Measurements from ENCODE around the gene TBC1D14.

TBC1D14 gene

GRCh38 chr4:7034262-7035081 lies 124.8 kb downstream of the TBC1D14 start:
- in situ Hi-C loops (cut with MboI; ENCODE audit: low sequenced_read_pairs, unreplicated experiment), result no loop called here
- TF ChIP-seq, protein P1, sequence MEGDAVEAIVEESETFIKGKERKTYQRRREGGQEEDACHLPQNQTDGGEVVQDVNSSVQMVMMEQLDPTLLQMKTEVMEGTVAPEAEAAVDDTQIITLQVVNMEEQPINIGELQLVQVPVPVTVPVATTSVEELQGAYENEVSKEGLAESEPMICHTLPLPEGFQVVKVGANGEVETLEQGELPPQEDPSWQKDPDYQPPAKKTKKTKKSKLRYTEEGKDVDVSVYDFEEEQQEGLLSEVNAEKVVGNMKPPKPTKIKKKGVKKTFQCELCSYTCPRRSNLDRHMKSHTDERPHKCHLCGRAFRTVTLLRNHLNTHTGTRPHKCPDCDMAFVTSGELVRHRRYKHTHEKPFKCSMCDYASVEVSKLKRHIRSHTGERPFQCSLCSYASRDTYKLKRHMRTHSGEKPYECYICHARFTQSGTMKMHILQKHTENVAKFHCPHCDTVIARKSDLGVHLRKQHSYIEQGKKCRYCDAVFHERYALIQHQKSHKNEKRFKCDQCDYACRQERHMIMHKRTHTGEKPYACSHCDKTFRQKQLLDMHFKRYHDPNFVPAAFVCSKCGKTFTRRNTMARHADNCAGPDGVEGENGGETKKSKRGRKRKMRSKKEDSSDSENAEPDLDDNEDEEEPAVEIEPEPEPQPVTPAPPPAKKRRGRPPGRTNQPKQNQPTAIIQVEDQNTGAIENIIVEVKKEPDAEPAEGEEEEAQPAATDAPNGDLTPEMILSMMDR (IDR thresholded peaks at IDR 0.05; ENCODE audit: borderline replicate concordance, control extremely low read depth, extremely low read depth, insufficient read depth, missing control alignments), result no peak
- no peak for DNase-seq (ENCODE audit: low spot score)

- TF ChIP-seq, protein P1 (IDR thresholded peaks at IDR 0.05; ENCODE audit: borderline replicate concordance, control extremely low read depth, extremely low read depth, insufficient read depth, missing control alignments), result no peak
- no peak for DNase-seq (ENCODE audit: low spot score)
- in situ Hi-C loops (cut with MboI; ENCODE audit: low sequenced_read_pairs, unreplicated experiment), result no loop called here
These were observed 127.8 kb downstream of the TBC1D14 start for GRCh38 chr4:7037425-7037824.

DNA sequence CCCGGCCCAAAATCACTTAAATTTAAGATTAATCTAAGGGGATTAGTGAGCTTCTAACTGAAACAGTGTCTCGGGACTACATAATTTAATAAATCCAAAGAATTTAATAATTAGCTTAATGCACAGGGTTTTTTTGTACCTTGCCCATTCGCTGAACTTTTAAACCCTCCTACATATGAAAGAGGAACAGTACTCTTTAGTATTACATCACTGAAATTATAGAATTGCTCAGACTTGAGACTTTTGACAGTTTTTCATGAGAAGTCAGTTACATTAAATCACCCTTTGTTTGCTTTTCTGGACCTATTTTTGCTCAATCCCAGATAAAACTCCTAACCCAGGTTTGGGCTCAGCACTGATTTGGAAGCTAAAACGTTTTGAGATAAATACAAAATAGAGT lies 131.1 kb downstream of the TBC1D14 start:
- no peak for DNase-seq (ENCODE audit: low spot score)
- in situ Hi-C loops (cut with MboI; ENCODE audit: low sequenced_read_pairs, unreplicated experiment), result no loop called here
- TF ChIP-seq, protein P1 (IDR thresholded peaks at IDR 0.05; ENCODE audit: borderline replicate concordance, control extremely low read depth, extremely low read depth, insufficient read depth, missing control alignments), result no peak

DNA sequence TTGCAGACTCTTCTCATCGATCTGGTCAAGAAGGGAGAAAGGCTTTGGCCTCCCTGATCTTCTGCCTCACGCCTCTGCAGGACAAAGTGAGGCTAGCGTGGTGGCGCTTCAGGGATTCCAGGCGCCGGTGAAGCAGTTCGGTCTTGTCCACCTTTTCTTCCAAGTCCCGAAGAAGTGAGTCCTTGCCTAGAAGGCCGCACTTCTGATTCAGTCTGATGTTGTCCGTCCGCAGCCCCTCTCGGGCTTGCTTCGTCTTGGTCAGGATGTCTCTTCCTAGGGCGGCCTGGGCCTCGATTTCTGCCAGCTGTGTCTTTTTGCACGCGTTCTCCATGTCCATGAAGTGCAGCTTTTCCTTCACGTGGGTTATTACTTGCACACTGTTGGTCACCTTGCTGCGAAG lies 131.6 kb downstream of the TBC1D14 start:
- in situ Hi-C loops (cut with MboI; ENCODE audit: low sequenced_read_pairs, unreplicated experiment), result no loop called here
- TF ChIP-seq, protein P1 (IDR thresholded peaks at IDR 0.05; ENCODE audit: borderline replicate concordance, control extremely low read depth, extremely low read depth, insufficient read depth, missing control alignments), result no peak
- no peak for DNase-seq (ENCODE audit: low spot score)

- TF ChIP-seq, protein P1 (IDR thresholded peaks at IDR 0.05; ENCODE audit: borderline replicate concordance, control extremely low read depth, extremely low read depth, insufficient read depth, missing control alignments), result no peak
- in situ Hi-C loops (cut with MboI; ENCODE audit: low sequenced_read_pairs, unreplicated experiment), result no loop called here
- DNase-seq (ENCODE audit: low spot score), result no peak
These were observed 132.3 kb downstream of the TBC1D14 start for GRCh38 chr4:7041801-7042502.

DNA sequence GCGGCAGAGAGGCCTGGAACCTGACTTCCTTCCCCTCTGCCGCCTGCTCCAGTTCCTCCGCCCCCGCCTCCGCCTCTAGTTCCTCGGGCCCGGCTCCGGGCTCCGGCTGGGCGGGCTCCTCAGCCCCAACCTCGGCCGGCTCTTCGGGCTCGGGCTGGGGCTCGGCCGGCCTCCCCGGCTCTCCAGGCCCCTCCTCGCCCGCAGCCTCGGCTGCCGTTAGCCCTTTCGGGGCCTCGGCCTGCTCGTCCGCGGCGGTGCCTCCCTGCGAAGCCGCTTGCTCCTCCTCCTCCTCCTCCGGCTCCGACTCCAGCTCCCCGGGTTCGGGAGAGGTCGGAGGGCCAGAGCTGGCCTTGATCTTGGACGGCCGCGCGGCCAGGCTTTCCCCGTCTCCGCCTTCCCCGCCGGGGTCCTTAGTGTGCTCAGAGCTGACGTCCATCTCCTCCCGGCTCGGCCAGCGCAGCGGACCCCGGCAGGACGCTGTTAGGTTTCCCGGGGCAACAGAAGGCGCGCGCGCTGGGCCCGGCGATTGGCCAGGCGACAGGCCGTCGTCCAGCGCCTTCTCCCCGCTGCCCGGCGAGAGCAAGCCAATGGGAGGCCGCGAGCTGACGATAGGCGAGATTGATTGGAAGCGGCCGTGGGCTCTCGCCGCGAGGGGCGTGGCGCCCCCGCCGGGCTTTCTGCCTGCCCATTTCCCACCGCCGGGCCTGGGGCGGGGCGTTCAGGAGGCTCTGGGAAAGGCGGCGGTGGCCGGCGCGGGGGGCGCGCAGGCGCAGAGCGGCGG lies 133.1 kb downstream of the TBC1D14 start:
- in situ Hi-C loops (cut with MboI; ENCODE audit: low sequenced_read_pairs, unreplicated experiment), result no loop called here
- peak; percentile 100 for DNase-seq (ENCODE audit: low spot score)
- TF ChIP-seq, protein P1 (IDR thresholded peaks at IDR 0.05; ENCODE audit: borderline replicate concordance, control extremely low read depth, extremely low read depth, insufficient read depth, missing control alignments), result no peak
